Measurements from ENCODE around the gene MRPL24. TPM values are rescaled to one million over a fixed set of nuclear protein-coding genes. Genes with fewer than 3 reads are reported as not detected.

MRPL24 gene
- total and polyA plus RNA-seq, 2 donors, result 53.8 to 59.0 TPM

- peaks cover 27 to 38% of the 10 kb centered on the region in 2 donors for H3K36me3 ChIP-seq (ENCODE audit: control insufficient read depth in 2 of 2, insufficient read depth in 2 of 2, low read length in 1 of 2)
- peak overlapping the region; percentile 76 to 99 for H3K4me3 ChIP-seq (ENCODE audit: low read length in 2 of 2)
- no peaks in the 10 kb centered on the region for H3K9me3 ChIP-seq (ENCODE audit: control insufficient read depth in 2 of 2, insufficient read depth in 1 of 2, low read length in 1 of 2)
- peaks cover 33 to 47% of the 10 kb centered on the region in 2 donors for H3K4me1 ChIP-seq (ENCODE audit: control insufficient read depth in 2 of 2, insufficient read depth in 2 of 2, low read length in 2 of 2)
- H3K27me3 ChIP-seq (ENCODE audit: control insufficient read depth in 2 of 2, insufficient read depth in 1 of 2, low read length in 1 of 2), result no peaks in the 10 kb centered on the region
- peak overlapping the region; percentile 21 to 93 for H3K27ac ChIP-seq (ENCODE audit: low read depth in 1 of 2, low read length in 1 of 2)
- WGBS, result 58% methylated on average over 7 of the region's 7 CpGs
- DNase-seq (ENCODE audit: low read depth in 6 of 9, low spot score in 9 of 9), result no peak
Measured at GRCh38 chr1:156727492-156727891, 13.4 kb downstream of the MRPL24 start.

DNA sequence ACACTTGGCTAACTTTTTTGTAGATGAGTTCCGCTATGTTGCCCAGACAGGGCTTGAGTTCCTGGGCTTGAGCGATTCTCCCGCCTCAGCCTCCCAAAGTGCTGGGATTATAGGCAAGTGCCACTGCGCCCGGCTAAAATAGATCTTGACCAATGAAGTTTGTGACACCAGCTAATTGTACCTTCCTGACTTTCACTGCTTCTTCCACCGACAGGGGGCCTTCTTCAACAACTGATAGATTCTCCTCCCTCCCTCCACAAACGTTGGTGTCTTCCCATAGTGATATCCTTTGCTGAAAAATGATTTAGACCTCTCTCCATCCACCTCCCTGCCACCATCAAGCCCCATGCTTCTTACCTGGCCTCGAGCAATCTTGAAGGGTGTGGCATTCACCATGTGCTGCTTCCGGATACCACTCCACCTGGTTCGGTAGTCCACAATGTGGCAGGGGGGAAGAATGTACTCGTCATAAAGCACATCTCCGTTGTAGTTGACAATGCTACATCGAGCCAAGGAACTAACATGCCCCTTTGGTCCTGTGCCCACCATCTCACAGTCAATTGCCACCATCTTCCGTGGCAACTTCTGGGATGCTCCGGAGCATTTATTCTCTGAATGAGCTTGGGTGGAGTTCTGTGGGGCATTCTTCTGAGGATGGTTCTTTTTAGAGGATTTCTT, 14.2 kb downstream of the MRPL24 start:
- peak in 3 of 9 donors; percentile 55 to 75 (median 56) for DNase-seq (ENCODE audit: low read depth in 6 of 9, low spot score in 9 of 9)
- Histone ChIP-seq H3K4me1 (ENCODE audit: control insufficient read depth in 2 of 2, insufficient read depth in 2 of 2, low read length in 2 of 2) (peaks cover 33 to 47% of the 10 kb centered on the region in 2 donors), H3K36me3 (ENCODE audit: control insufficient read depth in 2 of 2, insufficient read depth in 2 of 2, low read length in 1 of 2) (peaks cover 31 to 41% of the 10 kb centered on the region in 2 donors), H3K9me3 (ENCODE audit: control insufficient read depth in 2 of 2, insufficient read depth in 1 of 2, low read length in 1 of 2) (no peaks in the 10 kb centered on the region), H3K4me3 (ENCODE audit: low read length in 2 of 2) (peak overlapping the region; percentile 19 to 76), H3K27ac (ENCODE audit: low read depth in 1 of 2, low read length in 1 of 2) (peak overlapping the region in 1 of 2 donors; percentile 11), H3K27me3 (ENCODE audit: control insufficient read depth in 2 of 2, insufficient read depth in 1 of 2, low read length in 1 of 2) (no peaks in the 10 kb centered on the region)
- 76% methylated on average over 15 of the region's 15 CpGs for WGBS

DNA sequence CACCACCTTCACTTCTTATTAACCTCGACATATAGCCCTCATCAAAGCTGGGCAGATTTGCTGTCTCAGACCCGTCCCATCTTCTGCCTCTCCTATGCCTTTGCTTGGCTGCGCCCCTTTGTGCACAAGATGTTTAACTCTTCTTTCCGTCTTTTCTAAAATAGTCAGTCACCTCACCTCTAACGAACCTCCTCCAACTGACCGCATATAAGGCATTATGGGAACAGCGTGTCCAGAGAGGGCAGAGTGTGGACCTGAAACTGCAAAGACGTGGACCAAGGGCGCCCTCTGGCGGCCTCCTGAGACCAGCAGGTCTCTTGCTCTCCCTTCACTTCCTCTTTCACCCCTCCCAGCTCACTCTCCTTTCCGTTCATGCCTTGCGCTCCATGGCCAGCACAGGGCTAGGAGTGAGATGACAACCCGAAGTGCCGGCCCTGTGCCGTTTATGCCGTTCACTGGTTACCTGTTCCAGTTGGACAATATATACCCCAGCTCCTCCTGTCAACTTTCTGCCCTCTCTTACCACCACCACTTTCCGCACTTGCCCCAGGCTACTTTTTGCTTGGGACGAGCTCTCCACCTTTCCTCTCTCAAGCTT, 15.1 kb downstream of the MRPL24 start:
- 26% methylated on average over 18 of the region's 18 CpGs for WGBS
- Histone ChIP-seq H3K27me3 (ENCODE audit: control insufficient read depth in 2 of 2, insufficient read depth in 1 of 2, low read length in 1 of 2) (no peaks in the 10 kb centered on the region), H3K4me1 (ENCODE audit: control insufficient read depth in 2 of 2, insufficient read depth in 2 of 2, low read length in 2 of 2) (peaks cover 33 to 51% of the 10 kb centered on the region in 2 donors), H3K9me3 (ENCODE audit: control insufficient read depth in 2 of 2, insufficient read depth in 1 of 2, low read length in 1 of 2) (no peaks in the 10 kb centered on the region), H3K36me3 (ENCODE audit: control insufficient read depth in 2 of 2, insufficient read depth in 2 of 2, low read length in 1 of 2) (peaks cover 40 to 50% of the 10 kb centered on the region in 2 donors), H3K4me3 (ENCODE audit: low read length in 2 of 2) (peak overlapping the region; percentile 19 to 32), H3K27ac (ENCODE audit: low read depth in 1 of 2, low read length in 1 of 2) (no peak overlapping the region)
- peak in 6 of 9 donors; percentile 72 to 90 (median 84) for DNase-seq (ENCODE audit: low read depth in 6 of 9, low spot score in 9 of 9)

DNA sequence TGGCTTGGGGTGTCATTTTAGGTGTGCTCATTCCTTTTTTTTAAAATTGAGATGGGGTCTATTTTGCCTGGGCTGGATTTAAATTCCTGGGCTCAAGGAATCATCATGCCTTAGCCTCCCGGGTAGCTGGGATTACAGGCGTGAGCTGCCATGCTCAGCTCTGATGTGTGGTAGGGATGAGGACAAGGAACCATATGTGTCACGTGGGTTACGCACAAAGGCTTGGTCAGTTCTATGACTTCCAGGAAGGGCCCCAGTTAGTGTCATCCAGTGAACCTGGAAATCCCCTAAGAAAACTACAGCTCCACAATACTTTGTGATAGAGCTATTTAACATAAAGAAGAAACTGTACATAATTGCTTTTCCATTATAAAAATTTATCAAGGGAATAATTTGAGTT, 19.4 kb downstream of the MRPL24 start:
- no peak for DNase-seq (ENCODE audit: low read depth in 6 of 9, low spot score in 9 of 9)
- Histone ChIP-seq H3K9me3 (ENCODE audit: control insufficient read depth in 2 of 2, insufficient read depth in 1 of 2, low read length in 1 of 2) (no peaks in the 10 kb centered on the region), H3K4me1 (ENCODE audit: control insufficient read depth in 2 of 2, insufficient read depth in 2 of 2, low read length in 2 of 2) (peaks cover 16 to 25% of the 10 kb centered on the region in 2 donors), H3K36me3 (ENCODE audit: control insufficient read depth in 2 of 2, insufficient read depth in 2 of 2, low read length in 1 of 2) (peaks cover 49 to 51% of the 10 kb centered on the region in 2 donors), H3K4me3 (ENCODE audit: low read length in 2 of 2) (no peak overlapping the region), H3K27me3 (ENCODE audit: control insufficient read depth in 2 of 2, insufficient read depth in 1 of 2, low read length in 1 of 2) (no peaks in the 10 kb centered on the region), H3K27ac (ENCODE audit: low read depth in 1 of 2, low read length in 1 of 2) (no peak overlapping the region)
- 97% methylated on average over 4 of the region's 4 CpGs for WGBS

DNA sequence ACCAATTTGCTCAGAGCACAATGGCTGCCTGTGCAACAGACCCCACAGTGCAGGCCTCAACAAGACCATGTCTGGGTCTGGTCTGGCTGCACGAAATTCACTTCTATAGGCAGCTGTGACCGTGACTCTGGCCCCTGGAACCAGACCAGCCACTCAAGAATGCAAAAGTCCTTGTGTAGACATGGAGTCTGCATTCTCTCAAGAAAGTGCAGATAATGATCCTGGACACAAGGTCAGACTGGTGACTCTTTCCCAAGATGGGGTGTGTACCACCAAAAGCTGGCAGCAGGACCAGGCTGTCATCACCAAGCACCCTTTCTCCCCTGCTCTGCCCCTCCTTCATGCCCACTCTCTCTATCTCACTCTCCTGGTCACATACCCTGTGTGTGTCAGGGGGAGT, 19.8 kb downstream of the MRPL24 start:
- Histone ChIP-seq H3K9me3 (ENCODE audit: control insufficient read depth in 2 of 2, insufficient read depth in 1 of 2, low read length in 1 of 2) (no peaks in the 10 kb centered on the region), H3K27ac (ENCODE audit: low read depth in 1 of 2, low read length in 1 of 2) (no peak overlapping the region), H3K36me3 (ENCODE audit: control insufficient read depth in 2 of 2, insufficient read depth in 2 of 2, low read length in 1 of 2) (peaks cover 47 to 49% of the 10 kb centered on the region in 2 donors), H3K4me1 (ENCODE audit: control insufficient read depth in 2 of 2, insufficient read depth in 2 of 2, low read length in 2 of 2) (peaks cover 12 to 21% of the 10 kb centered on the region in 2 donors), H3K27me3 (ENCODE audit: control insufficient read depth in 2 of 2, insufficient read depth in 1 of 2, low read length in 1 of 2) (no peaks in the 10 kb centered on the region), H3K4me3 (ENCODE audit: low read length in 2 of 2) (no peak overlapping the region)
- 95% methylated on average over 2 of the region's 2 CpGs for WGBS
- DNase-seq (ENCODE audit: low read depth in 6 of 9, low spot score in 9 of 9), result no peak

DNA sequence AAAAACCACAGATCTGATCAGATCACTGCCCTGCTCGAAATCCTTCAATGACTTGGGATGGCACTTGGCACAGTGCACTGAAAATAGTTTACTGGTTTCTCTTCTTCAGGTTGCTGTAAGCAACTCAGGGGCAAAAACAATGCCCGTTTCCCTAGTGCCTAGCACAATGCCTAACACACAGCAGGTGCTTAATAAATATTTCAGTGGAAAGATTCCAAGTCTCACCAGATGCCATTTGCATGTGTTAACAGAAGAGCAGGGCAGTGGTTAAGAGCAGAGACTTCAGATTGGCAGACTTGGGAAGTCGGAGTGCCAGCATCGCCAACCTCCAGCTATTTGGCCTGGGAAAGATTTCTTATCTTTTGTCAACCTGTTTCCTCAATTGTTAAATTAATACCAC, 23.5 kb downstream of the MRPL24 start:
- H3K27me3 ChIP-seq (ENCODE audit: control insufficient read depth in 2 of 2, insufficient read depth in 1 of 2, low read length in 1 of 2), result no peaks in the 10 kb centered on the region
- WGBS, result 96% methylated on average over 4 of the region's 4 CpGs
- peaks cover 0 to 3% of the 10 kb centered on the region in 2 donors for H3K4me1 ChIP-seq (ENCODE audit: control insufficient read depth in 2 of 2, insufficient read depth in 2 of 2, low read length in 2 of 2)
- no peak for DNase-seq (ENCODE audit: low read depth in 6 of 9, low spot score in 9 of 9)
- no peak overlapping the region for H3K4me3 ChIP-seq (ENCODE audit: low read length in 2 of 2)
- H3K9me3 ChIP-seq (ENCODE audit: control insufficient read depth in 2 of 2, insufficient read depth in 1 of 2, low read length in 1 of 2), result no peaks in the 10 kb centered on the region
- H3K36me3 ChIP-seq (ENCODE audit: control insufficient read depth in 2 of 2, insufficient read depth in 2 of 2, low read length in 1 of 2), result peaks cover 22% of the 10 kb centered on the region in 2 donors
- no peak overlapping the region for H3K27ac ChIP-seq (ENCODE audit: low read depth in 1 of 2, low read length in 1 of 2)

DNA sequence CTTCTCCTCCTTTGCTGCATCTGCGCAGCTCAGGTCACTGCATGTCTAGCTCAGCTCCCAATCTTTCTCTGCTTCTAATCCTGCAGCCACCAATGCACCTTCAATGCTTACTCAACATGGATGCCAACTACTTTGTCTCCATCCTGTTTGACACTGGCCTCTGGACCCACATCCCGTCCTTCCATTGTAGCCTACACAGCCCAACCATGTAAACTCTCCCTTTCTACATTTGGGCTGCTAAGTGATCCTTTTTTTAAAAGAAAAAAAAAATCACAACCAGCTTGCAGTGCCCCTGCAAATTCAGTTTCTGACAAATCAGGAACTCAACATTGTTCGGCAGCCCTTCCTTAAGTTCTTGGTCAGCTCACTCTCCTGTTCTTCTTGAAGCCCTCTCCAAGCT, 26.1 kb downstream of the MRPL24 start:
- WGBS, result 96% methylated on average over 3 of the region's 3 CpGs
- DNase-seq (ENCODE audit: low read depth in 6 of 9, low spot score in 9 of 9), result no peak
- no peak overlapping the region for H3K27ac ChIP-seq (ENCODE audit: low read depth in 1 of 2, low read length in 1 of 2)
- peaks cover 0 to 3% of the 10 kb centered on the region in 2 donors for H3K27me3 ChIP-seq (ENCODE audit: control insufficient read depth in 2 of 2, insufficient read depth in 1 of 2, low read length in 1 of 2)
- H3K36me3 ChIP-seq (ENCODE audit: control insufficient read depth in 2 of 2, insufficient read depth in 2 of 2, low read length in 1 of 2), result peaks cover 5 to 9% of the 10 kb centered on the region in 2 donors
- peaks cover 0 to 7% of the 10 kb centered on the region in 2 donors for H3K4me1 ChIP-seq (ENCODE audit: control insufficient read depth in 2 of 2, insufficient read depth in 2 of 2, low read length in 2 of 2)
- H3K9me3 ChIP-seq (ENCODE audit: control insufficient read depth in 2 of 2, insufficient read depth in 1 of 2, low read length in 1 of 2), result no peaks in the 10 kb centered on the region
- no peak overlapping the region for H3K4me3 ChIP-seq (ENCODE audit: low read length in 2 of 2)

GRCh38 chr1:156712626-156713025, 28.3 kb downstream of the MRPL24 start:
- peaks cover 0 to 14% of the 10 kb centered on the region in 2 donors for H3K4me1 ChIP-seq (ENCODE audit: control insufficient read depth in 2 of 2, insufficient read depth in 2 of 2, low read length in 2 of 2)
- peaks cover 0 to 18% of the 10 kb centered on the region in 2 donors for H3K27me3 ChIP-seq (ENCODE audit: control insufficient read depth in 2 of 2, insufficient read depth in 1 of 2, low read length in 1 of 2)
- DNase-seq (ENCODE audit: low read depth in 6 of 9, low spot score in 9 of 9), result no peak
- H3K36me3 ChIP-seq (ENCODE audit: control insufficient read depth in 2 of 2, insufficient read depth in 2 of 2, low read length in 1 of 2), result peaks cover 4% of the 10 kb centered on the region in 2 donors
- 84% methylated on average over 3 of the region's 3 CpGs for WGBS
- no peak overlapping the region for H3K27ac ChIP-seq (ENCODE audit: low read depth in 1 of 2, low read length in 1 of 2)
- no peak overlapping the region for H3K4me3 ChIP-seq (ENCODE audit: low read length in 2 of 2)
- H3K9me3 ChIP-seq (ENCODE audit: control insufficient read depth in 2 of 2, insufficient read depth in 1 of 2, low read length in 1 of 2), result no peaks in the 10 kb centered on the region

DNA sequence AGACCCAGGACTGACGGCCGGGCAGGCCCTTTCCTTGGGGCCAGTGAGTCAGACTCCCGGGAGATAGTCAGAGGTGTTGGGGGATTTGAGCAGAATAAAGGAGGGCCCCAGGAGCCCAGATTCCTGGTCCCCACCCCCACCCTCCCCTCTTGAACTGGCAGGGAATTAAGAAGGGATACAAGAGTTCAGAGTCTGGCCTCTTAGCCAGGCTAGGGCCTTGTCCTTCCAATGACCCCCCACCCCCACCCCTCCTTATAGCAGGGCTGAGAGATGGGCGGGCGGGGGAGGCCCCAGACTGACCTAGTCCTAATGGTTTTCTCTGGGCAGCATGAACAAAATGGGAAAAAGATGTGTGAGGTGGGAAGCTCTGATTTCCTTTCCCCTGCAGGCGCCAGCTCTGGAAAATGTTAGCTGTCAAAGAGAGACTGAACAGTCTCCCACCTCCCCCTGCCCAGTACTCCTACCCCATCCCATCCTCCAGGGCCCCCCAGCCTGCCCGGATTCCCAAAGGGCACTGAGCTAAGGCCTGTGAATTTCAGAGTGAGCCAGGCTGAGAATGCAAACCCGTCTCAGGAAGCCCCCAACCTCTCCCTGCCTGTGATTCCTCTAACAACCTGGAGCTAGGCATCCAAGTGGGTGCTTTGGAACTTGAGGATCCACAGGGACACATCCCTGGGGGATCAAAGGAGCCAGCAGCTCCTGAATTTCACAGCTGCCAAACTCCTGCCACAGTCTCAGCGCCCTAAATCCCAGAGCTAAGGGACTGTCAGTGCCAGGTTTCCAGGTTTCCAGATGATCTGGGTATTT, 29.7 kb downstream of the MRPL24 start:
- DNase-seq (ENCODE audit: low read depth in 6 of 9, low spot score in 9 of 9), result no peak
- H3K27ac ChIP-seq (ENCODE audit: low read depth in 1 of 2, low read length in 1 of 2), result no peak overlapping the region
- WGBS, result 97% methylated on average over 9 of the region's 9 CpGs
- peaks cover 0 to 4% of the 10 kb centered on the region in 2 donors for H3K9me3 ChIP-seq (ENCODE audit: control insufficient read depth in 2 of 2, insufficient read depth in 1 of 2, low read length in 1 of 2)
- H3K4me1 ChIP-seq (ENCODE audit: control insufficient read depth in 2 of 2, insufficient read depth in 2 of 2, low read length in 2 of 2), result peaks cover 4 to 28% of the 10 kb centered on the region in 2 donors
- H3K4me3 ChIP-seq (ENCODE audit: low read length in 2 of 2), result no peak overlapping the region
- H3K36me3 ChIP-seq (ENCODE audit: control insufficient read depth in 2 of 2, insufficient read depth in 2 of 2, low read length in 1 of 2), result peaks cover 4% of the 10 kb centered on the region in 2 donors
- H3K27me3 ChIP-seq (ENCODE audit: control insufficient read depth in 2 of 2, insufficient read depth in 1 of 2, low read length in 1 of 2), result peaks cover 2 to 33% of the 10 kb centered on the region in 2 donors

Measured in thymus (tissue), 11 donors.